AG04450 (cell line): ENCODE measurements around the gene ZNF622. TPM values are rescaled to one million over a fixed set of nuclear protein-coding genes. Genes with fewer than 3 reads are reported as not detected.

Source experiments
- CTCF ChIA-PET: fragments of 300-600, 350-600 bp; formaldehyde crosslinking; extraction: SDS; loops from one replicate; lab custom pipeline; 2022; ENCODE audit warnings: antibody characterized with exemption, inconsistent platforms; lab: Charles Lee
- POLR2A ChIA-PET: fragments of 350-600 bp; formaldehyde crosslinking; extraction: SDS; loops from one replicate; lab custom pipeline; 2021; ENCODE audit warnings: antibody characterized with exemption, inconsistent platforms; lab: Yijun Ruan, JAX
- DNase-seq: peaks from one replicate; pipeline ENCODE4 v3.0.0-alpha.2; 2011; ENCODE audit warnings: low read depth, low spot score
- H3K27ac ChIP-seq: one replicate; pipeline ENCODE4 v1.5.1; 2012; ENCODE audit warnings: low read depth, low read length, control low read depth
- H3K27me3 ChIP-seq: one replicate; pipeline ENCODE4 v1.6.0; 2012; ENCODE audit warnings: low read length; ENCODE audit not compliant: control insufficient read depth, insufficient read depth
- H3K4me3 ChIP-seq: 2 replicates; pipeline ENCODE4 v1.5.1; 2011; ENCODE audit warnings: mild to moderate bottlenecking, low read depth, low read length, control low read depth
- H3K9me3 ChIP-seq: 2 replicates; pipeline ENCODE4 v1.5.1; 2012; ENCODE audit warnings: low read length; ENCODE audit not compliant: control insufficient read depth, insufficient read depth
- polyA plus RNA-seq: library from polyadenylated mRNA; depleted of rRNA; stranded (reverse); fragments of >200 nt; gene quantifications from 2 replicates; pipeline ENCODE4 v1.2.3, GENCODE V29; 2011
- TF ChIP-seq, protein P1 (sequence below): IDR thresholded peaks from 2 replicates; pipeline ENCODE4 v1.5.1; 2011; ENCODE audit warnings: low read depth, low read length, control low read depth, inconsistent platforms

ZNF622 gene
- polyA plus RNA-seq, 1 experiment, result 21.5 TPM

DNA sequence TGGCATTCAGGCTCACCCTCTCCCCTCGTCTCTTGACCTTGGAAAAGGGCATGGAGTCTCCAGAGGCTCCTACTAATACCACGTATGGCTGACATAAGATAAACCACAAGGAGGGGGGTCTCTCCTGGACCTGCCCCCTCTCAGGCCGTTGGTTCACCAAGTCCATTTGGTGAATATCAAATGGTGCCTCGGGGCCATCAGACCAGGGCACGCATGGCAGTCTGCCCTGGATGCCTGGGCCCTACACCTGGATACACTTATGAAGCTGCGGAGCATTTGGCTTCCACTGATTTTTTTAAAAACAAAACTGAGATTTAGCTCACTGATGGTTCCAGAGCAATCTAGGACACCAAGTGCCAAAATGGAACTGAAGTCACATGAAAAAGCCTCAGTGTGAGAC lies 40.3 kb upstream of the ZNF622 start:
- no peaks in the 10 kb centered on the region for H3K9me3 ChIP-seq
- no peak overlapping the region for H3K27ac ChIP-seq
- DNase-seq, result no peak
- TF ChIP-seq, protein P1, sequence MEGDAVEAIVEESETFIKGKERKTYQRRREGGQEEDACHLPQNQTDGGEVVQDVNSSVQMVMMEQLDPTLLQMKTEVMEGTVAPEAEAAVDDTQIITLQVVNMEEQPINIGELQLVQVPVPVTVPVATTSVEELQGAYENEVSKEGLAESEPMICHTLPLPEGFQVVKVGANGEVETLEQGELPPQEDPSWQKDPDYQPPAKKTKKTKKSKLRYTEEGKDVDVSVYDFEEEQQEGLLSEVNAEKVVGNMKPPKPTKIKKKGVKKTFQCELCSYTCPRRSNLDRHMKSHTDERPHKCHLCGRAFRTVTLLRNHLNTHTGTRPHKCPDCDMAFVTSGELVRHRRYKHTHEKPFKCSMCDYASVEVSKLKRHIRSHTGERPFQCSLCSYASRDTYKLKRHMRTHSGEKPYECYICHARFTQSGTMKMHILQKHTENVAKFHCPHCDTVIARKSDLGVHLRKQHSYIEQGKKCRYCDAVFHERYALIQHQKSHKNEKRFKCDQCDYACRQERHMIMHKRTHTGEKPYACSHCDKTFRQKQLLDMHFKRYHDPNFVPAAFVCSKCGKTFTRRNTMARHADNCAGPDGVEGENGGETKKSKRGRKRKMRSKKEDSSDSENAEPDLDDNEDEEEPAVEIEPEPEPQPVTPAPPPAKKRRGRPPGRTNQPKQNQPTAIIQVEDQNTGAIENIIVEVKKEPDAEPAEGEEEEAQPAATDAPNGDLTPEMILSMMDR, result no peak
- POLR2A ChIA-PET, result no interaction called here
- peaks cover 8% of the 10 kb centered on the region for H3K27me3 ChIP-seq
- H3K4me3 ChIP-seq, result no peak overlapping the region
- CTCF ChIA-PET, result no interaction called here

DNA sequence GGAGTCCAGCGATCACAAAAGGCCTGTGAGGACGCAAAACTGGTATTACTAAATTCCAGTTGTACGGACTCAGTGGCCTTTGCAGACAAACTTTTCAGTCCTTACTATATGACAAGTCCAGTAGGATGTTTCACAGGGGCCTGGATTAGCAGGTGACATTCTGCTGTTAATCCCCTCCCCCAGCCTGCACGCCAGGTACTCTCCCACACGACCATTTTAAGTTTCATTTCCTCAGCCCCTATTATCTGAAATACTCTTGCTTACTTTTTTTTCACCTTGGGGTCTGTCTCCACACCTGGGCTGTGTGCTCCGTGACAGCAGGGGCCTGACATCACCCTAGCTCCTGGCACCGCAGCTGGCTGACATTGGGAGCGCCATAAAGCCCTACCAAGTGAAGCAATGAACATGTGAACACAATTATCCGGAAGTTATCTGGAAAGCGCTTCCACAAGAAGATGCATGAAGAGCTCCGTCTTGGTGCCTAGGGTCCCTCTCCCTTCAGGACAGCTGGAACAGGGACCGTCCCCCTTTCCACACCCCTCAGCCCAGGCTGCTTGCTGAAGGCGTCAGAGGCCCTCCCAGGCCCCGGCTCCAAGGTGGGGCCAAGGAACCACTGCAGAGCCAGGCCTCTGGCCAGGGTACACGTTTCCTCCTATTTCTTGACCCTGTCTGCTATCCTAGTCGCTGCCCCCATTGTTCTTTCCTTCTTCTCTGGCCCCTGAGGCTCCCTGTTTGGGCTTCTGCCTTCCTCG lies 39.7 kb upstream of the ZNF622 start:
- Histone ChIP-seq H3K4me3 (no peak overlapping the region), H3K27ac (no peak overlapping the region), H3K27me3 (peaks cover 8% of the 10 kb centered on the region), H3K9me3 (no peaks in the 10 kb centered on the region)
- ChIA-PET POLR2A (no interaction called here), CTCF (no interaction called here)
- TF ChIP-seq, protein P1, result no peak
- DNase-seq, result no peak

DNA sequence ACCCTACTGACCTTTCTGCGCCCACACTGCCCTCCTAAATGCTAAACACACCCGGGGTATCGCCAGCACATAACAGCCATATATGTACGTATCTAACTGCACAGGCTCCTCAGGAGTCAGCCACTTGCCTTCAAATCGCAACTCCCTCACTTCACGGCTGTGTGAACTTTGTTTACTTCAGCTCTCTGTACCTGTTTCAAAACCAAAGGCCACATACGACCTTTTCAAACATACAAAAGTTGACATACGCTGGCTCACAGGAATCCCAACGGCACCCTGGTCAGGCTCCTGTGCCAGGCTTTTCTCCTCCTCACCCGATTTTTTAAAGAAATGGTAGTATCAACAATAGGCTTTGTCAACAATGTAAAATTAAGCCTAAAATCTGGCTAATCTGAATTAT lies 39.0 kb upstream of the ZNF622 start:
- ChIA-PET POLR2A (no interaction called here), CTCF (interaction anchor here (2.1 kb wide), 1 partner anchor 14 kb away, joined by 7 read pairs; no protein-coding TSS in a partner anchor)
- no peaks in the 10 kb centered on the region for H3K9me3 ChIP-seq
- no peak overlapping the region for H3K27ac ChIP-seq
- H3K27me3 ChIP-seq, result peaks cover 8% of the 10 kb centered on the region
- H3K4me3 ChIP-seq, result no peak overlapping the region
- no peak for DNase-seq
- TF ChIP-seq, protein P1, result no peak

DNA sequence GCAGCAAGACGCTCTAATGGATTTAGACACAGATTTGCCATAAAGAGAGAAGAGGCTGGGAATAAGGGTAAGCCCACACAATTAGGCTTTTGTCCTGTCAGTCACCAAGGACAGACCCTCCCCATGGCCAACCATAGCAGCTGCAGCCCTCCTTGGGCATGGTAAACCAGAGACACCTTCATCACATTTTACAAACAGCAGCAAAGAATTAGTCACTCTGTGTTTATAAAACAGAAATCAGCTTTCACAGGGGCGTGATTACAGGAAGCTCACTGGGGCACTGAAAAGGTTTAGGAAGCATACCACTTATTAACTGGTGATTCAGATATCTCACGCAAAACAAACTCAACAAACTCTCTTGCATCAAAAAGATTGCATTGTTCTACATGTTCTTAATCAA lies 37.3 kb upstream of the ZNF622 start:
- POLR2A ChIA-PET, result no interaction called here
- CTCF ChIA-PET, result interaction anchor here (2.1 kb wide), 1 partner anchor 13 kb away, joined by 7 read pairs; no protein-coding TSS in a partner anchor
- H3K27me3 ChIP-seq, result no peaks in the 10 kb centered on the region
- TF ChIP-seq, protein P1, result no peak
- H3K9me3 ChIP-seq, result no peaks in the 10 kb centered on the region
- H3K4me3 ChIP-seq, result no peak overlapping the region
- no peak overlapping the region for H3K27ac ChIP-seq
- no peak for DNase-seq

DNA sequence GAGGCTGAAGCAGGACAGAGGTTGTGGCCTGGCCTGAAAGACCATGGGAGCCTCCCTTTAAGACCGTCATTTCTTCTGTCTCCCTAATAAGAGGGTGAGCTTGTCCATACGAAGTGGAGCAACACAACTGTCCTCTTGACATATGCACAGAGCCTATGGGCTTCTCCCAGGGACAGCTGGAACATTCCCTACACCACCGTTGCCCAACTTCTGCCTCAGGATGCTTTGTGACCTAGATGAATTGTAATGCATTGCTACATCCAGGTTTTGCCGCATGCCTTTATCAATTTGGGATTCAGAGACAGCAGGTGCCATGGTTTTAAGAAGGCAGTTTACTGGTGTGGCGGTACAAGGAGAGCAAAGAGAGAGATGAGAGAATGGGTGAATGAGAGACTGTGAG lies 34.4 kb upstream of the ZNF622 start:
- POLR2A ChIA-PET, result no interaction called here
- peaks cover 3% of the 10 kb centered on the region for H3K27me3 ChIP-seq
- peaks cover 5% of the 10 kb centered on the region for H3K9me3 ChIP-seq
- CTCF ChIA-PET, result interaction anchor here (1.7 to 1.9 kb wide), 2 partner anchors 10 to 52 kb away, joined by 5 to 6 read pairs; no protein-coding TSS in a partner anchor
- H3K27ac ChIP-seq, result no peak overlapping the region
- TF ChIP-seq, protein P1, result no peak
- DNase-seq, result no peak
- H3K4me3 ChIP-seq, result no peak overlapping the region
